Retinal pigment epithelial cell (primary cell): Measurements from ENCODE around the gene CHEK1.

Experiments
- DNase-seq: peaks from one replicate; pipeline ENCODE4 v3.0.0-alpha.2; 2010; ENCODE audit warnings: low read depth
- H3K4me3 ChIP-seq: 2 replicates; pipeline ENCODE4 v1.5.1; 2011; ENCODE audit warnings: mild to moderate bottlenecking, low read length, control low read depth, moderate library complexity
- TF ChIP-seq, protein P1 (sequence below): conservative IDR thresholded peaks from 2 replicates; pipeline ENCODE4 v1.5.1; 2011; ENCODE audit warnings: low read depth, low read length, control low read depth, inconsistent platforms

The CHEK1 gene

DNA sequence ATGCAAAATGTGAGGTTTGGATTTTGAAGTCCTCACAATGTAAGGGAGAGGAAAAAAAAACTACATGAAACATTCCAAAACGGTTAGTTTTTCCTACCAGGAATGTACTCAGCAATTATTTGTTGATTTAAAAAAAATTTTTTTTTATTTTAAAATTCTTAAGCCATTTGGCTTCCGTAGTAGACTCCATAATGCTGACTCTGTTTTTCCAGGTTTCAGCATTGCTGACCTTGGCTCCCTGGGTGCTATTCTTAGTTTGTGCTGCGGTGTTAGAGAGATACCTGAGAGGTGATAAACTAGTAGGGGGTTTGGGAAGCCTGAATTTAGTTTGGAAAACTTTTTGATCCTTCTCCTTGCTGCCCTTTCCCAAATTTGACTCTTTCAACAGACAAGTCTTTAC, 21.8 kb upstream of the CHEK1 start:
- TF ChIP-seq, protein P1, sequence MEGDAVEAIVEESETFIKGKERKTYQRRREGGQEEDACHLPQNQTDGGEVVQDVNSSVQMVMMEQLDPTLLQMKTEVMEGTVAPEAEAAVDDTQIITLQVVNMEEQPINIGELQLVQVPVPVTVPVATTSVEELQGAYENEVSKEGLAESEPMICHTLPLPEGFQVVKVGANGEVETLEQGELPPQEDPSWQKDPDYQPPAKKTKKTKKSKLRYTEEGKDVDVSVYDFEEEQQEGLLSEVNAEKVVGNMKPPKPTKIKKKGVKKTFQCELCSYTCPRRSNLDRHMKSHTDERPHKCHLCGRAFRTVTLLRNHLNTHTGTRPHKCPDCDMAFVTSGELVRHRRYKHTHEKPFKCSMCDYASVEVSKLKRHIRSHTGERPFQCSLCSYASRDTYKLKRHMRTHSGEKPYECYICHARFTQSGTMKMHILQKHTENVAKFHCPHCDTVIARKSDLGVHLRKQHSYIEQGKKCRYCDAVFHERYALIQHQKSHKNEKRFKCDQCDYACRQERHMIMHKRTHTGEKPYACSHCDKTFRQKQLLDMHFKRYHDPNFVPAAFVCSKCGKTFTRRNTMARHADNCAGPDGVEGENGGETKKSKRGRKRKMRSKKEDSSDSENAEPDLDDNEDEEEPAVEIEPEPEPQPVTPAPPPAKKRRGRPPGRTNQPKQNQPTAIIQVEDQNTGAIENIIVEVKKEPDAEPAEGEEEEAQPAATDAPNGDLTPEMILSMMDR: no peak
- no peak for DNase-seq
- no peak overlapping the region for H3K4me3 ChIP-seq

DNA sequence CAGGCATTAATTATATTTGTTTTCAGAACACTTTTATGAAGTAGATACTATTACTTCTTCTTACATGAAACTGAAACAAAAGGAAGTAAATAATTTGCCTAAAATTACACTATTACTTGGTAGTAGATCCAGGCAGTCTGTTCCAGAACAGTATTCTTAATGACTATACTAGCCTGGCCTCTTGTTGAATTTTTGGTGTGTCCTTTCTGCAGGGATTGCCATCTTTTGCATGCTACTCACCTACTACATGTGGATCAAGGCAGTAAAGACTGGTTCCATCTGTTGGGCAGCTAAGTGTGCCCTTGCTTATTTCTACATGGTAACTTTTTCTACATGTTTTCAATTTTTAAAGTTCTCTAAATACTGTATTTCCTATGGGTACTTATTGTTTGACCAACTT, 19.5 kb upstream of the CHEK1 start:
- no peak for DNase-seq
- TF ChIP-seq, protein P1: no peak
- no peak overlapping the region for H3K4me3 ChIP-seq

DNA sequence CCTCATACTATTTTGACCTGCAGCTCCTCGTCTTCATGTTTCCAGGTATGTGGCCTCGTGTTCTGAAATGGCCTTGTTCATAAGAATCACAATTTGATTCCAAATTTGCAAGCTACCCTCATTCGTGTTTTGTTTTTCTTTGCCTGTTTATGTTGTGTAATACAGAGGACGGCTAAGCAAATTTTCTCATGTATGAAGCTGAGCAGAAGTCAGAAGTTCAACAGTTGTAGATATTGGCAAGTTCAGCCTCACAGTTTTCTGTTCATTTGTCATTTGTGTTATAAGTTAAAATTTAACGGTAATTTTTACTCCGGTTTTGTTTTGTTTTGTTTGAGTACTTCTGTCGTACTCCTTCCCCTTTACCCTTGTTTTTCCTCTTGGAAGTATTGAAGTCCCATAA, 15.4 kb upstream of the CHEK1 start:
- H3K4me3 ChIP-seq: no peak overlapping the region
- no peak for DNase-seq
- TF ChIP-seq, protein P1: no peak

DNA sequence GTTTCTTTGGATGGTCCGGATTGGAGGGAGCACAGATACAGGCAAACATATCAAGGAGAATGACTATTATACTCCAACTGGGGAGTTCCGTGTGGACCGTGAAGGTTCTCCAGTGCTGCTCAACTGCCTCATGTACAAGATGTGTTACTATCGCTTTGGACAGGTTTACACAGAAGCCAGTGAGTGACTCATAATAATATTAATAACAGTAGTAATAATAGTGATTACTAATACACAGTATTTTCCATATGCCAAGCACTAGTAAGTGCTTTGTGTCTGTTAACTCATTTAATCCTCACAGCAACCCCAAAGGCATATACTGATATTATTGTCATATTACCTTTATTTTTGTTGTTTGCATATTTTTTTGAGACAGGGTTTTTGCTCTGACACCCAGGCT, 6.6 kb upstream of the CHEK1 start:
- no peak overlapping the region for H3K4me3 ChIP-seq
- TF ChIP-seq, protein P1: no peak
- no peak for DNase-seq

DNA sequence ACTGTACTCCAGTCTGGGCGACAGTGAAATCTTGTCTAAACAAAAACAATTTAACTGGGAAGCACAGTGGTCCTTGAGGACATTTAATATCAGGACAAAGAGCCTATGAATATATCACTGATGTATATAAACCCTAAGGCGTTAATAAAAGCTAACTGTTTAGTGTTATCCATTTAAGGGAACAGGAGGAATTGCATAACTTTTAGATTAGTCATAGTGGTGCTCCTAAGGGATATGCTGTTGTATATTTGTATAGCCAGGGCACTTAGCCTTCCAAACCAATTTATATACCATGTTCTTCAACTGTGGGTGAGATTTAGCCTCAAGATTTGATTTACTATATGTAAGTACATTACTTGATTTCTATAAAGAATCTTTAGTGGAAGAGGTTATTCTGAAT, 3.0 kb upstream of the CHEK1 start:
- TF ChIP-seq, protein P1: no peak
- H3K4me3 ChIP-seq: no peak overlapping the region
- peak; percentile 10 for DNase-seq

DNA sequence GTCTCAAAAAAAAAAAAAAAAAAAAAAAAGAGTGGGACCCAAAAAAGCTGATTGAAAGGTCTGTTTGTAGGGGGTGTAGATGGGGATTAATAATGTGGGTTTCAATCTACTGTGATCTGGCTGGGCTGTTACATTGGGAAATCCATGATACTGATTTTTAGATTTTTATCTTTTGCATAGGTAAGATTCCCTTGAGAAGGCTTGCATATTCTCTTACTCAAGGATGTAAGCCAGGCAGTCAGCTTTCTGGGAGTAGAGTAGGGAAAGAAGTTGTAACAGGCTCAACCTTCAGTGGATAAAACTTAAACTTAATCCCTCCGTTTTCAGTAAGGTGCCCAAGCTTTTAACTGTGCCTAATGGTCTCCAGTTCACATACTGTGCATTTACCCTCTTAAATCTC, 1.9 kb upstream of the CHEK1 start:
- H3K4me3 ChIP-seq: no peak overlapping the region
- TF ChIP-seq, protein P1: no peak
- DNase-seq: no peak

DNA sequence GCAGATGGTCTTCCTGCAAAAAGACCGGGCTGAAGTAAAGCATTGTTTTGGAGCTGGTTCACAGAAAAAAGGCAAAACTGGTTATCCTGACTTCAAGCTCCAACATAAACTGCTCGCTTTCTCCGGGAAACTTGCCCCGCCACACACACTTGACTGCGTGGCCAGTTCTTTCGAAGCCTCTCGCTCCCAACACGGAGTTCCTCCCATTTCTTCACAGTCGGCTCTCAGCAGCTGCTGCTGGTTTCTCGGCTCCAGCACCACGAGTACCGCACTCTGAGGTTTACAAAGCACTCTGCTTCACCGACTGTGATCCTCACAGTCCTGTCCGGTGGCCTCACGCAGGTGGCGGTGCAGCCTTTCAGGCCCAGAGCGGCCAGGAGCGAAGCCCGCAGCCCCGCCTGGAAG, 264 bp downstream of the CHEK1 start:
- peak overlapping the region; percentile 86 for H3K4me3 ChIP-seq
- DNase-seq: no peak

More for the DNA sequence above, 264 bp downstream of the CHEK1 start:
- TF ChIP-seq, protein P1: no peak
